ENCODE results near the gene TTC3. TPM values are rescaled to one million over a fixed set of nuclear protein-coding genes. Genes with fewer than 3 reads are reported as not detected.

The TTC3 gene
- total RNA-seq, 1 experiment from 2014 or later: 77.6 TPM

DNA sequence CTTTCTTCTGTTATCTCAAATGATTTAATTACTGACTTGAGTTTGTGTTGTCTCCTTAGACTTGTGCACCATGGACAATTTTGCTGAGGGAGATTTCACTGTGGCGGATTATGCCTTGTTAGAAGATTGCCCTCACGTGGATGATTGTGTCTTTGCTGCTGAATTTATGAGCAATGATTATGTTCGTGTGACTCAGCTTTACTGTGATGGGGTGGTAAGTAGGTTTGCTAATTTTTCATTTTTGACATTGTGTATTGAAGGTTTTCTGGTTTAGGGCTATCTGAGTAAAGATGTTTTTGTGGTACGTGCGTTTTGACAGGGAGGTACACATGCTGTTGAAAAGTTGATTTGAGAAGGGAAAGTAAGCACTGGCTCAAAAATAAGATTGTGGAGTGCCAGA is 14.1 kb downstream of the TTC3 start:
- TF ChIP-seq EZH2 (IDR thresholded peaks at IDR 0.05; ENCODE audit: low read depth): no peak
- TF ChIP-seq, protein P1, sequence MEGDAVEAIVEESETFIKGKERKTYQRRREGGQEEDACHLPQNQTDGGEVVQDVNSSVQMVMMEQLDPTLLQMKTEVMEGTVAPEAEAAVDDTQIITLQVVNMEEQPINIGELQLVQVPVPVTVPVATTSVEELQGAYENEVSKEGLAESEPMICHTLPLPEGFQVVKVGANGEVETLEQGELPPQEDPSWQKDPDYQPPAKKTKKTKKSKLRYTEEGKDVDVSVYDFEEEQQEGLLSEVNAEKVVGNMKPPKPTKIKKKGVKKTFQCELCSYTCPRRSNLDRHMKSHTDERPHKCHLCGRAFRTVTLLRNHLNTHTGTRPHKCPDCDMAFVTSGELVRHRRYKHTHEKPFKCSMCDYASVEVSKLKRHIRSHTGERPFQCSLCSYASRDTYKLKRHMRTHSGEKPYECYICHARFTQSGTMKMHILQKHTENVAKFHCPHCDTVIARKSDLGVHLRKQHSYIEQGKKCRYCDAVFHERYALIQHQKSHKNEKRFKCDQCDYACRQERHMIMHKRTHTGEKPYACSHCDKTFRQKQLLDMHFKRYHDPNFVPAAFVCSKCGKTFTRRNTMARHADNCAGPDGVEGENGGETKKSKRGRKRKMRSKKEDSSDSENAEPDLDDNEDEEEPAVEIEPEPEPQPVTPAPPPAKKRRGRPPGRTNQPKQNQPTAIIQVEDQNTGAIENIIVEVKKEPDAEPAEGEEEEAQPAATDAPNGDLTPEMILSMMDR (conservative IDR thresholded peaks at IDR 0.05): no peak
- Histone ChIP-seq H3K36me3 (ENCODE audit: low read depth) (no peaks in the 10 kb centered on the region), H2AFZ (no peak overlapping the region), H3F3A (ENCODE audit: insufficient read depth, low read depth) (no peaks in the 10 kb centered on the region), H3K9me3 (ENCODE audit: insufficient read depth, low read depth) (no peaks in the 10 kb centered on the region), H3K9me2 (ENCODE audit: insufficient read depth) (no peaks in the 10 kb centered on the region), H3K4me2 (no peak overlapping the region), H4K20me1 (ENCODE audit: insufficient read depth) (no peaks in the 10 kb centered on the region), H3K79me2 (ENCODE audit: low read depth) (peaks cover 45% of the 10 kb centered on the region), H3K4me1 (replicated peaks; ENCODE audit: insufficient read depth) (no peaks in the 10 kb centered on the region), H3K27me3 (ENCODE audit: insufficient read depth, low read depth) (no peaks in the 10 kb centered on the region), H3K4me3 (no peak overlapping the region), H3K27ac (no peak overlapping the region)
- BruUV-seq (replicated peaks): no TSS peak
- intact Hi-C loops (cut with micrococcal nuclease; ENCODE audit: unreplicated experiment): no loop called here
- ChIA-PET CTCF (interaction anchor here (0.6 to 0.7 kb wide), 2 partner anchors 149 to 736 kb away, joined by 3 read pairs; no protein-coding TSS in a partner anchor), POLR2A (ENCODE audit: unreplicated experiment) (interaction anchor here (0.6 kb wide), 1 partner anchor 275 kb away, joined by 3 read pairs; no protein-coding TSS in a partner anchor)
- no peak for DNase-seq

DNA sequence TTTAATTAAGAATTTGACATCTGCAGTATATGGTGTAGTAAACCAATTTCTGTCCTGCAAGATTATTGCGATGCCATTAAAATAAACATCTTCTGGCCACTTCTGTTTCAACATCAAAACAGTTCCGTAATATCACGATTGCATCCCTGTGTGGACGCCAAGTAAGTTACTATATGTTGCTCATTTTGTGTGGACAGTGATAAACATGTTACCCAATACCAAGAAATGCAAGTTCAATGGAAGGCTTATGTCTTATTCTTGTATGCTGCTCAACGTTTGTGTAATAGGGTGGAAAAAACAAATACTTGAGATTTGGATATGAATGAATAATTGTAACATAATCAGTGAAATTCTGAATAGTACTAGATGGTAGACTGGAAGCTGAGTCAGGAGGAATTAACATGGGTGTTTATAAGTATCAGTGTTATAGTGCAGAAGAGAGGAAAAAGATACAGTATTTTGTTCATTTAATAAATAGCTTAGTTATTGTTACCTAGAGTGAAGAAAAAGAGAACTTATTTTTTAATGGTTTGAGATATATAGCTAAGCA is 15.2 kb downstream of the TTC3 start:
- CTCF ChIA-PET: no interaction called here
- Histone ChIP-seq H3K27me3 (ENCODE audit: insufficient read depth, low read depth) (no peaks in the 10 kb centered on the region), H2AFZ (no peak overlapping the region), H4K20me1 (ENCODE audit: insufficient read depth) (no peaks in the 10 kb centered on the region), H3K9me2 (ENCODE audit: insufficient read depth) (no peaks in the 10 kb centered on the region), H3K4me2 (no peak overlapping the region), H3K9me3 (ENCODE audit: insufficient read depth, low read depth) (no peaks in the 10 kb centered on the region), H3K27ac (no peak overlapping the region), H3K36me3 (ENCODE audit: low read depth) (no peaks in the 10 kb centered on the region), H3F3A (ENCODE audit: insufficient read depth, low read depth) (no peaks in the 10 kb centered on the region), H3K4me1 (replicated peaks; ENCODE audit: insufficient read depth) (no peaks in the 10 kb centered on the region), H3K79me2 (ENCODE audit: low read depth) (peaks cover 36% of the 10 kb centered on the region), H3K4me3 (no peak overlapping the region)
- intact Hi-C loops (cut with micrococcal nuclease; ENCODE audit: unreplicated experiment): no loop called here
- no TSS peak for BruUV-seq (replicated peaks)
- POLR2A ChIA-PET (ENCODE audit: unreplicated experiment): no interaction called here
- no peak for DNase-seq
- TF ChIP-seq, protein P1 (conservative IDR thresholded peaks at IDR 0.05): no peak
- TF ChIP-seq EZH2 (IDR thresholded peaks at IDR 0.05; ENCODE audit: low read depth): no peak

DNA sequence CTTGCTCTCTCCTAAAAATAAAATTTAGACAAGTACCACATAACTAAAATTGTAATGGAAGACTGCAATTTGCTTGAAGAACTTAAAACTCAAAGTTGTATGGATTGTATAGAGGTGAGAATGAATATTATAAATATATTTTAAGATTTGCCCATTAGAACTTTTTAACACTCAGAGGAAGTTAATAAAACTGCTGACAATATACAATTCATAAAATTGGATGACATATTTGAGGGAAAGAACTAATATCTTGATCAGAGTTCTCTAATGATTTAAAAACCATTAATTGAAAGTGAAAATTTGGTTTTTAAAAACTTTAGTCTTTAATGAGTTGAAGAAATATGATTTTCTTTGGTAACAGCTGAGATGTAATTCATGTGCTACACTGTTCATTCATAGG is 20.9 kb downstream of the TTC3 start:
- no peak overlapping the region for H2AFZ ChIP-seq
- no peaks in the 10 kb centered on the region for H3K27me3 ChIP-seq (ENCODE audit: insufficient read depth, low read depth)
- no TSS peak for BruUV-seq (replicated peaks)
- no peaks in the 10 kb centered on the region for H4K20me1 ChIP-seq (ENCODE audit: insufficient read depth)
- H3K79me2 ChIP-seq (ENCODE audit: low read depth): no peaks in the 10 kb centered on the region
- H3K4me2 ChIP-seq: no peak overlapping the region
- no peak overlapping the region for H3K4me3 ChIP-seq
- intact Hi-C loops (cut with micrococcal nuclease; ENCODE audit: unreplicated experiment): no loop called here
- no peaks in the 10 kb centered on the region for H3K9me3 ChIP-seq (ENCODE audit: insufficient read depth, low read depth)
- POLR2A ChIA-PET (ENCODE audit: unreplicated experiment): no interaction called here
- no peaks in the 10 kb centered on the region for H3F3A ChIP-seq (ENCODE audit: insufficient read depth, low read depth)
- DNase-seq: no peak
- peaks cover 3% of the 10 kb centered on the region; the same call in 1 of the 2 replicates for H3K36me3 ChIP-seq (ENCODE audit: low read depth)
- H3K9me2 ChIP-seq (ENCODE audit: insufficient read depth): no peaks in the 10 kb centered on the region
- no peak overlapping the region for H3K27ac ChIP-seq
- H3K4me1 ChIP-seq (replicated peaks; ENCODE audit: insufficient read depth): no peaks in the 10 kb centered on the region
- CTCF ChIA-PET: no interaction called here
- TF ChIP-seq EZH2 (IDR thresholded peaks at IDR 0.05; ENCODE audit: low read depth): no peak
- TF ChIP-seq, protein P1 (conservative IDR thresholded peaks at IDR 0.05): no peak

Measured in PC-9 (cell line).